HG03439 (cell line): ENCODE measurements around the gene RNU4-1.

ENCODE experiments used
- ATAC-seq: cut with Tn5 transposase; IDR thresholded peaks from one replicate; pipeline ENCODE4 v1.9.1; 2021; ENCODE audit warnings: mild to moderate bottlenecking, moderate library complexity; ENCODE audit not compliant: unreplicated experiment

Gene RNU4-1

GRCh38 chr12:120290609-120291305 lies 2.3 kb downstream of the RNU4-1 start:
- ATAC-seq: no peak

GRCh38 chr12:120287491-120287890 lies 5.5 kb downstream of the RNU4-1 start:
- ATAC-seq: no peak

- no peak for ATAC-seq
These were observed 6.1 kb downstream of the RNU4-1 start for GRCh38 chr12:120286768-120287490.

DNA sequence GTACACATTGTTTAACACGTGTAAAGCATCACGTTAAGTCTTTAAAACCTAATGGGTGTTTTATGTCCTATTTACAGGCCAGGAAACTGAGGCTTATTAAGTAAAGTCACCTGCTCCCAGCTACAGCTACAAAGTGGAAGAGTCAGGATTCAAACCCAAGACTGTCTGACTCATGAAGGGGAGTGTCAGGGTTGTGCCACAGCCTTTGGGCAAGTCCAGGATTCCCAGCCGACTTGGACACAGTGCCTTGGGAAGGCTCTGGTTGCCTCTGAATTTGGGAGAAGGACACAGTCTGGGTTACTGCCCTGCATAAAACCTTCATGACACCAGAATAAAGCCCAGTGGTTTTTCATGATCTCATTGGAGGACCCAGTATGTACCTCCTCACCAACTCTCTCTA lies 8.7 kb downstream of the RNU4-1 start:
- no peak for ATAC-seq

DNA sequence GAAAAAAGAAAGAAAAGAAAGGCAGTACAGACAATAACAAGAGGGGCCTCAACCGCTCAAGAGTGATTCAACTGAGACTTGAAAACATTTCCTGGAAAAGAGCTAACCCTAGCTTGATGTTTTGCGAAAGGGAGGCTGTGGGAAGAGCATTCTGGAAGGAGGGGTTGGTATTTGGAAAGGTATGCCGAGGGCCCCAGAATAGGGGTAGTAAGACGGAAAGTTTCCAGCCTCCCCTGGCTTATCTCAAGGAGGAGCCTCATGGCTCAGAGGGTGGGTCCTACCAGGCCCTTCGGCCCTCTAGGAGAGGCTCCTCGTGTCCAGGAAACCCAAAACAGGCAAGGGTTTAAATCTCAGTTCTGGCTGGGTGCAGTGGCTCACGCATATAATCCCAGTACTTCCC lies 9.7 kb downstream of the RNU4-1 start:
- no peak for ATAC-seq

DNA sequence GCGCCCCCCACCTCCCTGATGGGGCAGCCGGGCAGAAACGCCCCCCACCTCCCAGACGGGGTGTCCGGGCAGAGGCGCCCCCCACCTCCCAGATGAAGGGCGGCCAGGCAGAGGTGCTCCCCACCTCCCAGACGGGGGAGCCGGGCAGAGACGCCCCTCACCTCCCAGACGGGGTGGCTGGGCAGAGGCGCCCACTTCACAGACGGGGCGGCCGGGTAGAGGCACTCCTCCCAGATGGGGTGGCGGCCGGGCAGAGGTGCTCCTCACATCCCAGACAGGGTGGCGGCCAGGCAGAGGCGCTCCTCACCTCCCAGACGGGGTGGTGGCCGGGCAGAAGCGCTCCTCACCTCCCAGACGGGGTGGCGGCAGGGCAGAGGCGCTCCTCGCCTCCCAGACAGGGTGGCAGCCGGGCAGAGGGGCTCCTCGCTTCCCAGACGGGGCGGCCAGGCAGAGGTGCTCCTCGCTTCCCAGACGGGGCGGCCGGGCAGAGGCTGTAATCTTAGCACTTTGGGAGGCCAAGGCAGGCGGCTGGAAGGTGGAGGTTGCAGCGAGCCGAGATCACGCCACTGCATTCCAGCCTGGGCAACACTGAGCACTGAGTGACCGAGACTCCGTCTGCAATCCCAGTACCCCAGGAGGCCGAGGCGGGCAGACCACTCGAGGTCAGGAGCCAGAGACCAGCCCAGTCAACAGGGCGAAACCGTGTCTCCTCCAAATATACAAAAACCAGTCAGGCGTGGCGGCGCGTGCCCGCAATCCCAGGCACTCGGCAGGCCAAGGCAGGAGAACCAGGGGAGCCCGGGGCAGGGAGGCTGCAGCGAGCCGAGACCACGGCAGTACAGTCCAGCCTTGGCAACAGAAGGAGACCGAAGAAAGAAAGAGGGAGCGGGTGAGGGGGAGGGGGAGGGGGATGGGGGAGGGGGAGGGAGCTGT lies 14.6 kb downstream of the RNU4-1 start:
- no peak for ATAC-seq

DNA sequence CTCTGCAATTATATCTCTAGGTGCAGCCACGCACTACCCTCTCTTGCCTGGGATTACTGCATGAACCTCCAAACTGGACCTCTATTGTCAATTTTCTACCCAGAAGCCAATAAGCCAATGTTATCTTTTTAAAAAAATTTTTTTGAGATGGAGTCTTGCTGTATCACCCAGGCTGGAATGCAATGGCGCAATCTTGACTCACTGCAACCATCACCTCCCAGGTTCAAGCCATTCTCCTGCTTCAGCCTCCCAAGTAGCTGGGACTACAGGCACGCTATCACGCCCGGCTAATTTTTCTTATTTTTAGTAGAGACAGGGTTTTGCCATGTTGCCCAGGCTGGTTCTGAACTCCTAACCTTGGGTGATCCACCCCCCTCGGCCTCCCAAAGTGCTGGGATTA lies 16.3 kb downstream of the RNU4-1 start:
- no peak for ATAC-seq

- ATAC-seq: no peak
These were observed 25.3 kb downstream of the RNU4-1 start for GRCh38 chr12:120267736-120268135.

DNA sequence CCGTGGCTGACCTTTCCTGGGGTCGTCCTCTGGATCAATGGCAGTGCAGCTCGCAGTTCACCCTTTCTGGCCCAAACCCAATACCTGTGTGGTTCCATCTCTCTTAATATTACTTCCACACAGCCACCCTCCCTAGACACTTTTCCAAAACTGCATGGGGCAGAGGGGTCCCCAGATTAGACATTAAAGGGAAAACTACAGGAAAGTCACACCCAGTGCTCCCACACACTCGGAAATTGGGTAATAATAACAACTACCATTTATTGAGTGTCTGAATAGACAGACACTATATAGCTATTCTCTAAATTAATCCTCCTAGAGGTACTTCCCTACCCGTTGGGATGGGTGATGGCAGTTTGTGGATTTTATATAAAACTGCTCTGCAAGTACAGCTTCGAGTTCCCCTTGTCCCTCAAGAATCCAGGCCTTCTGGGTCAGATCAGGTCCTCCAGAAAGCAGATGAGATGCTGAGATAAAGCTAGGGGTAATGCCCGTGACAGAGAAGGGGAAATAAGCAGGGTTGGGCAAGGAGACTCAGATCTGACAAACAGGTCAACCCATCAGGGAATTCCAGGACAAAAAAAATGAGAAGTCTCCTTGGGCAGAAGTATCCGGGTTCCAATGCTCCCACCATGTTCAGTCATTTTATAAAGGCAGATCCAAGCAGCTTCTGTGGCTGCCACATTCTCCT lies 26.7 kb downstream of the RNU4-1 start:
- ATAC-seq: peak; percentile 7

DNA sequence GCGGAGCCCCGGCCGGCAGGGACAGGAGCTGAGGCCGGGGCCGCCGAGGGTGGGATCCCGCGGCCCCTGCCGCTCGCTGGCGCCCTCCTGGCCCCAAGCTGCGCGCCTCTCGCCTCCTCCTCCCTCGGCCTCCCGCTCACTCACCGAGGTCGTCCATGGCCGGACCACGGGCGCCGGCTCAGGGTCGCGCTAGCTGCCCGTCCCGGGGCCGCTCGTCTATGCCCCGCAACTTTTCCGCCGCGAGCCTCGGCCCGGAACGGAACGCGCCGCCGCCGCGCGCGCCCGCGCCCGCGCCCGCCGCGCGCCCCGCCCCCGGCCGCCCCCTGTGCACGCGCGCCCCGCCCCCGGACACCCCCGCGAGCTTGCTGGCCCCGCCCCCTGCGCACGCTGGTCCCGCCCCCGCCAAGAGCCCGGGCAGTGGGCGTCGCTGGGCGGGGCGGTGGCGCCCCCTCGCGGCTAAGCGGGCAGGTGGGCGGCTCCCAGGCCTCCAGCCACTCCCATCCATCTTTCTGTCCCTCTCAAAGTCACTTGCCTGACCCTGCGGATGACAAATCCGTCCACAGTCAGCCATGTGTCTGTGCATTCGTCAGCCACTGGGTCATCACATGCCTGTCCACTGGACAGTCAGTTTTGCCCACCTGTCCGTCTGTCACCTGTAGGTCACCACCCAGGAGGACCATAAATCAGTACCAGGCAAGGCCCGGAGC lies 27.4 kb downstream of the RNU4-1 start, which contains the start of gene PXN:
Gene PXN, minus strand, starts transcription at position 258 of the 707 bp plus-strand sequence. Its CDS starts 101 bp downstream, at position 157.
- peak; percentile 73 for ATAC-seq

GRCh38 chr12:120264904-120265472 lies 28.0 kb downstream of the RNU4-1 start:
- no peak for ATAC-seq

DNA sequence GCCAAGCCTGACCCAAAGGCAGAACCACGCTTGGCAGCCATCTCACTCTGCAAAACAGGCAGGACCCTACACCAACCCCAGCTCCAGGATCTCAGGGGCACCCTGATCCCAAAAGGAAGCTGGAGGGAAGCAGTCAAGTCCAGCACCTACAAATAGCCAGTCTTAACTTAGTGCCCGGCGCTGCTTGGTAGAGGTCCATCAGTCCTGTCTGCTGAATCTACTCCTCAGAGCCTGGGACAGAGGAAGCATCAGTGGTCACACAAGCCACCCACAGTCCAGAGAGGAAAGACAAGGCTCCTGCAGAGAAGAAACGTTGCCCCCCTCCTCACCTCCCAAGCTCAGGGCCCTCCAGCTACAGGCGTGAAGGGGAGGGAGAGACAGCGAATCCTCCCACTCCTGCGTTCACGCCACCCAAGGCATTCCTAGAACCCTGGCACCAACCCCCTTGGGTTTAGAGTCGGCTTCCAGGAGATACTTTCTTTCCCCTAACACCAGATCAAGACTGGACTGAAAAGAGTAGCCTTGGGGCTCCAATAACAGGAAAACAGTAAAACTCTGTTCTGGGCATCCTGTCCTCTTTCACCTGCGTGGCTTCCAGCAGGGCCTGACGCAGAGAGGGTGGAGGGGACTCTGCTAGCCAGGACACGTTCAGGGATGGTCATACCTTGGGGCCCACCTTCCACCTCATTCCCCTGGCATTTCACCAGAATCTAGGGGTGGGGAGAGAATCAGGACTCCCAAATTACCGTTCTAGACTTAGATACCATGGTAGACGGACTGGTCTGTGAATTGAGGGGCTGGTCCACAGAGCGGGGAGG lies 28.7 kb downstream of the RNU4-1 start:
- ATAC-seq: no peak

- ATAC-seq: no peak
These were observed 29.3 kb downstream of the RNU4-1 start for GRCh38 chr12:120263748-120264085.

DNA sequence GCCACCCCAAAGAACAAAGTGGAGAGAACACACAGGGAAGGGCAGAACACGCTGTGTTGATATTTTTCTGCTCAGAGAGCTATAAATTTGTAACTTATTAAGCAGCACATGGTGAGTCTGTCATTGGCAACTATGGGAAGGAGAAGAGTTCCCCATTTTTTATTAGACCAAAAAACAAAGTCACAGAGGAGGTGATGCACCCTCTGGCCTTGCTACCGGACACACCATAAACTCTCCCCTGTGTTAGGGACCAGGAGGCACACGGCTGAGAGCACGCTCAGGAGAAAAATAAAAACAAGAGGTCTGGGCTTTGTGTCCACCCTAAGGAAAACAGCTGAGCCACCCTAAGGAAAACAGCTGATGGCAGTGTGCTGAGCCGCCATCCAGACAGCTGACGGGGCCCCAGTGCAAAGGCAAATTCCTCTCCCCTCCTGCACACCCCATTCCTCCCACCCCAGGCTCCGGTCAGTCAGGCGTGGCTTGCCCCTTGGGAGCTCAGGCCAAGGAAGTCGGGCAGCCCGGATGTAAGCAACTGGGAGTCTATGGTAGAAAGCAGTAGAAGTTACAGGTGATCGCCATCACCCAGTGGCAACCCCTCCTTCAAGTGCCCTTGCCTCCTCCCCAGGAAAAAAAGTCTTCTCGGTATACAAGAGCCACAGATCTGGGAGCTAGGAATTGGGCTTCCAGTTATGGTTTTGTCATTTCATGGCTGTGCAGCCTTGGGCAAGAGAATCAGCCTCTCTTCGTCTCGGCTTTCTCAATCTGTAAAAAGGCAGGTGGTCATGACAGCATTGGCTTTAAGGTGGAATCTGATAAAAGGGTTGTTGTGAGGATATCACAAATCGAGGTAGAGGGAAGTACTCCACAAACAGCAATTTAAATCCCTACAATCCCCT lies 29.9 kb downstream of the RNU4-1 start:
- ATAC-seq: no peak

DNA sequence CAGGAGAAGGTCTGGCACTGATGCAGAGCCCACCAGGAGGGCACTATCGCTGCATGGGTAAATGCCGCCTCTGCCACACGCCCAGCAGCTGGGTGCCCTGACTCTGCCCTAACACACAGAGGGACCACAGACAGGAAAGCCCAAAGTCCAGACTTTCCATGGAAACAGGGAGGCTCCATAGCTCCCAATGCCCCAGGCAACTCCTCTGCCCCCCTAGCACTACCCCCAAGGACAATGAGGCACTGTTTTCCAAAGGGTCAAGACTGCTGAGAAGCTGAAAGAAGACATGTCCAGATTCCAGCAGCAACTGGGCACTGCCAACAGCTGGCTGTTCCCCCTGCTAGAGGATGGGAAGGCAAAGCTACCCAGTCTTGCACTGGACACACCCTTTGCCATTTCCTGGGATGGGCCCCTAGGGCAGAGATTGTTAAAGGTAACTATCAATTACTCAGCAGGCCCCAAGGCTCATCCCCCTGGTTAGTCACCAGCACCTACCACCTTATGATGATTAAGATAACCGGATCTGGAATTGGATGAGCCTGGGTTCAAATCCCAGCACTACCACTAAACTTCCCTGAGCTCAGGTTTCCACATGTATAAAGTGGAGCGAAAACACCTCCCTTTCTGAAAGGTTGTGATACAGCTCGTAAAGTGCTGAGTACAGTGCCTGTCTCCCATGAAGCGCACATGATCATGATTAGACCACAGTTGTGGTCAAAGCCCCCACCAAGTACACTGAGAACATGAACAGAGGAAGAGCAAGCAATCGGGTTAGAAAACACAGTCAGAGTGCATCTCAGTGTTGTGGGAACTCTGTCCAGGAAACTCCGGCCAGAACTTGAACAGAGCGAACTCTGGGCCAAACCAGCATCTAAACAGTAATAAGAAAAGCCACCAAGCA lies 30.8 kb downstream of the RNU4-1 start:
- no peak for ATAC-seq

DNA sequence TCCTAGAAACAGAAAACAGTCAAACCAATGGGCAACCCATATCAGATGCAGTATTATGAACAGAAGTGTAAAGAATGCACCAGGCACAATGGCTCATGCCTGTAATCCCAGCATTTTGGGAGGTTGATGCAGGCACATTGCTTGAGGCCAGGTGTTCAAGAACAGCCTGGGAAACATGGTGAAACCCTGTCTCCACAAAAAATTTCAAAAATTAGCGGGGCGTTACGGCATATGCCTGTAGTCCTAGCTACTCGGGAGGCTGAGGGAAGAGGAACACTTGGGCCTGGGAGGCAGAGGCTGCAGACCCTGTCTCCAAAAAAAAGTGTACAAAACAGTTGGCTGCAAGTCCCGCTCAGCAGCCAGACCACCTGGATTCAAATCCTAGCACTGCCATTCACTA lies 32.4 kb downstream of the RNU4-1 start:
- ATAC-seq: no peak
